HuH-7.5 (cell line): ENCODE data around the gene FBXL13.
"Not testable (repeated sequence)": the region's sequence is repeated elsewhere in the genome, so short reads cannot be mapped to it uniquely, and the experiment has no call there.

Experiments
- DNase-seq: peaks from one replicate; pipeline ENCODE4 v3.0.0; 2011; ENCODE audit warnings: low spot score

The FBXL13 gene

DNA sequence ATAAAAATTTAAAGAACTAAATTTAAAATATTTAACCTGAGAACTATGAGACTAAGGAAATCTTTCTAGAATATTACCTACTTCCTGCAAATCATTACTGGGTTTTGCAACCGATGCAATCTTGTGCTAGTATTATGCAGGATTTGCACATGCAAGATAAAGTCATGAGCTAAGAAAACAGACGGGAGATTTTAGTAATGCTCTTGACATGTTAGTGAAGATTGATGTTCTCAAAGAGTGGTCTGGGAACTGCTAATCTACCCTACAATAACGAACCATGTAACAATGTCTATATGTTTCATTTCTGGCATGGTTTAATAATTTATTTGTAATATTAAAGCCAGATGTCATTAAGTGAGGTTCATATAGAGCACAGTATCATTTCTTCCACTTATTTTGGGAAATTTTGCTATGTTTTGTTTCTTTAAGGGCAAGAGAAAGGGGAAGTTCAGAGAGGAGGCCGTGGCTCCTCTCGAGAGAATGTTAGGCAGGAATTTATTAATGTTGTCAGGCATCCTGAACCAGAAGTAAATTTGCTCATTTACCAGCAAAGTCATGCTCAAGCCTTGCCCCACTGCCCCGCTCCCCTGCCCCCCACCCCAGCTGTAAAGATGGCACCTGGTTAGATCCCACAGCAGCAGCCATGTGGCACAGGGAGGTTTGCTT, 139.0 kb downstream of the FBXL13 start:
- DNase-seq = no peak

DNA sequence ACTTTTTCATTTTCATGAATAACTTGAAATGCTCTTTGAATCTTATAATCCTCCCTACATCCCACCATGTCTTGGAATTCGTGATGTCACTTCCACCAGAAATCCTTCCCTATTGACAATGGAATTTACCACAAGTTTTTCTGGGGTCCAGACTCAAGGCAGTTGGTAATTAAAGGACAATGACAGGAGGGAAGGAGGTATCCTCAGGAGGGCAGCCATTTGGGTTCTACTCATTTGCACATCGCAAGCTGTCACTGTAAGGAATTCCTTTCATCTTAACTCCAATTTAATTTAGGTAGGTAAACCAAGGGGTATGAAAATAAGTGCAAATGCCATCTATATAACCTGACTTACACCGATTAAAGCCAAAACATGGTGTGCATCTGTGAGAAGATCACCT, 139.9 kb downstream of the FBXL13 start:
- DNase-seq = no peak

DNA sequence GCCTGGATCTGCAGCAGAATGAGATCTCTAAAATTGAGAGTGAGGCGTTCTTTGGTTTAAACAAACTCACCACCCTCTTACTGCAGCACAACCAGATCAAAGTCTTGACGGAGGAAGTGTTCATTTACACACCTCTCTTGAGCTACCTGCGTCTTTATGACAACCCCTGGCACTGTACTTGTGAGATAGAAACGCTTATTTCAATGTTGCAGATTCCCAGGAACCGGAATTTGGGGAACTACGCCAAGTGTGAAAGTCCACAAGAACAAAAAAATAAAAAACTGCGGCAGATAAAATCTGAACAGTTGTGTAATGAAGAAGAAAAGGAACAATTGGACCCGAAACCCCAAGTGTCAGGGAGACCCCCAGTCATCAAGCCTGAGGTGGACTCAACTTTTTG, 140.4 kb downstream of the FBXL13 start:
- DNase-seq = no peak

DNA sequence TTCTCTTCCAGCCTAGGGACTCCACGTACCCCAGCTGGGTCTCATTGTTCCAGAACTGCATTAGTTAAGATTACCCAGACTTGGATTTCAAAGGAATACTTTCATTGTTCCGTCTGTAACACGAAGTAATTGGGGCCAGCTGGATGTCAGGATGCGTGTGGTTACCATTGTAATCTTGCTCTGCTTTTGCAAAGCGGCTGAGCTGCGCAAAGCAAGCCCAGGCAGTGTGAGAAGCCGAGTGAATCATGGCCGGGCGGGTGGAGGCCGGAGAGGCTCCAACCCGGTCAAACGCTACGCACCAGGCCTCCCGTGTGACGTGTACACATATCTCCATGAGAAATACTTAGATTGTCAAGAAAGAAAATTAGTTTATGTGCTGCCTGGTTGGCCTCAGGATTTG, 140.8 kb downstream of the FBXL13 start:
- DNase-seq = no peak

DNA sequence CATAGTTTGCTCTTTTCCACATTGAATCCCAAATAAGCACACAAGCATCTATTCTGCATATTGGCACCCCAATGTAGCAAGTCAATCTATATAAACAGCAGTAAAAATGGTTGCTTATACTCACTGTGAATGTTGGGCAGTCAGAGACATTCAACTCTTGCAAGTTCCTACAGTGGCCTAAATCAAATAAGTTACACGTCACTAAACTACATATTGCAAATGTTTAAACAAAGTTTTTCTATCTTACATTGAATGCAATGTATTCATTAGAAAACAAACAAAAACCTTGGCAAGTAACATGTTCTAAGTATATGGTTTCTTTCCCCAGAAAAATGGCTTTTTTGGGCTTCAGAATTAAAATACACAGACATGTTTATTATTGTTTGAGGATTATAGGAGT, 142.8 kb downstream of the FBXL13 start:
- no peak for DNase-seq

DNA sequence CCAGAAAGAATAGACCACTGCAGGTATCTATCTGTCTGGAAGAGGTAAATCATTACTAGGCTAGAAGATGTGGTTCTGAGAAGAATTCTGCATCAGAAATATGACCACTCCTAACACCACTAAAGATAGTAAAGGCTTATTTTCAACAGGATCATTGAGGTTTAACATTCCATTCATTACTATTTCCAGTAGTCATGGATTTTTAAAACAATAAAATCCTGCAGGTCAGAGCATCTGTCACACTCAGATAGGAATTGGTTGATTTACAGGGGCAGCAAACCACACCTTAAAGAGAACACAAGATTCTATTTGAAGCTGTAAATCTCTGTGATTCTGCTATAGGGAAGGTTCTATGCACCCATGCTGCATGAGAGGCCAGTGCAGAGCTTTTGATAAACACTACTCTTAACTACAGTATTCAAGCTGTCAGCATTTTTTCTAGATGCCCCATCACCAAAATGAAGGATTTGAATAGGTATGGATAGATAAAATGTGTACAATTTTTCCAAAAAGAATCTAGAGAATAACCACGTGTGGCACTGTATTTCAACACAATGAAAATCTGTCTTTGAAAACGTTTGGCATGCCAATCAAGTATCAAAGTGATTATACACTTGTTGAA, 147.2 kb downstream of the FBXL13 start:
- no peak for DNase-seq

DNA sequence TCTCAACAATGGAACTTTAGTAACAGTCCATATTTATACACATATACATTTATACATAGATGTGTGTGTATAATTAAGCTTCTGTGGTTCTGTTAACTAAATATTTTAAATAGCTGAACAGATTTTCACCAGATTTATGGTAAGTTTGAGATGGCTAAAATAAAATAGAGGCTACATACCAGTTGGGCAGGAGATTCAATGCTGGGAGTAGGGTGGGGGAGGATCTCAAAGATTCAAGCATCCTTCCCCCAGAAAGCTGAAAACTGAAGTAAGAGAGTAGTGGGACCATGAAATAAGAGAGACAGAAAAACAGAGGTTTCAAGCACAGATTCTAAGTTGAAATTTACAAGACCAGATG, 147.8 kb downstream of the FBXL13 start:
- no peak for DNase-seq

DNA sequence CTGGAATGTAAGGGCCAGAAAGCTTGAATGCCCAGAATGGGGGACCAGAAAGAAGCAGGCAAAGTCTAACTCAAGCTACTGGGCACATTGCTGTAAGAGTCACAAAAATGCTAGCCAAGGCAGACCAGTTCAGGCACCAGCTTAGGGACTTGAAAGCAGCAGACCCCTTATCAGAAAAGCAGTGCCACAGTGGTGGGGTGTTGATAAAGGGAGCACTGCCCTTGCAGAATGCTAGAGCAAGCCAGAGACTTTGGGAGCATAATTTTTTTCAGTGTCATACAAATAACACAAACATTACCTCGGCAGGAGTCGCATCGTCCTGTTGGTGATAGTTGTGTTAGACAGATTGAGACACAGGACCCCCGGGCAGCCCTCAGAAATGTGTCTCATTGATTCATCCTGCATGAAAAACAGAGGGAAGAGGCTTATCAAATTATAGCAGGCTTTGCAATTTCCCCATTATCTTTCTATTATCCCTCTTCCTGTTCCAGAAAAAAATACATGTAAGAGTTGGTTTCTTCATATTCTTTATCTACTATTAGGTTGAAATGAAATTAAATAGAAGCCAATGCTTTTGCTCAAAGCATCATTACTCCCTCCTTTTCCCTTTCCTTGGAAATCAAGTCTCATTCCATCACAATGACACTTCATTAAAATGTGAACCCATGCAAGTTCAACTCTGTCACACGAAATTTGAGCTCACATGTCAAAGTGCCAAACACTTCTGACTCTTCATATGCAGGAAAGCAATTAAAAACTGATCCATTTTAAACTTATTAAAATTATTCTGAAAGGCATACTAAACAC, 148.4 kb downstream of the FBXL13 start:
- DNase-seq = no peak

DNA sequence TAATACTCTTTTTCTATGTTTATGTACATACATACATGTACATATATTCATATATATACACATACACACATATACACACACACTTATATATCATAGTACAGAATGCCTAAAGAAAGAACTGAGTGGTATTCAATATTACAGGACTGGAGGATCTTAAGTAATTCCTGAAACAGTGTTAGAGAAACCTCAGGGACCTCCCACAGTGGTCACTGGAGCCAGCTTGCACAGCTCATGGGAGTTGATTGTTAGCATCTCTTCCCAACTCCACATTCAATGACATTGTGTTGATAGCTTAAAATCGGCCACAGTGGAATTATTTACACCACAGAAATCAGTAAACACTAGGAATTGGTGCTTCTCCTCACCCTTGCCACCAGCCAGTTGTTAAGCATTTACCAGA, 155.8 kb downstream of the FBXL13 start:
- DNase-seq = no peak

DNA sequence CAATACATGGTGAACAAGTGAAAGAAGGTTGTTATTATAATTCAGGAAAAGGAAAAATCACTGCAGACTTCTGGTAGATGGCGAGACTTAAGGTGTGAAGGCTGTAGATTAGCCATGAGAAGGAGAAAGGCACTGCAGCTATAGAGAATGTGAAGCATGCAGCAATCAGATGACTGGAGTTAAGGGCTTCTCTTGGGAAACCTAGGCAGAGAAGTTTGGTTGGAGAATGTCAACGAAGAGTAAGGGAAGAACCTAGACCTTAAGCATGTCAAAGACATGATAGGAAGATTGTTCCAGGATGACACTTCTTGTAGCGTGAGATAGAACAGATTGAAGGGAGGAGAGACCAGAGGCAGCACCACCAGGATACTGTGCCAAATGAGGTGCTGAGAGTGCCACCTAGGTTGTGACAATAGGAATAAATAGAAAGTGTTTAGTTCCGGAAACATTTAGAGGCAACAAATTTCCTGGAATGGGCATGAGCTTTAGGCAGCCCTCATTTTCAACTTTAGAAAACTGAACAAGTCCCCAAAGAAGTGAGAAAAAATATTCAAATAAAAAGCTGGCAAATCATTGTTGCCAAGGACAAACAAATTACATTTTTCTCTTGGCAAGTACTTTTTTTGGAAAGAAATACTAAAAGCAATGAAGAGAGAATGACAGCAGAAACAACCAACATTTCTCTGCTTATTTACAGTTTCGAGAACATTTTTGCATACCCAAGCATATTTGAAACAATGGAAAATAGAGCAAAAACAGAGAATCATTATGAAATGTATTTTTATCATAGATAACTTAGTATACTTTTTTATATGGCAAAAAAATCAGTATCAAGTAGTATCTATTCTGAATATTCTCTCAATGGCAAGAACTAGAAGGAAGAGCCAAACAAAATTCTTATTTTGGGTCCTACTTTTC, 156.9 kb downstream of the FBXL13 start:
- no peak for DNase-seq

DNA sequence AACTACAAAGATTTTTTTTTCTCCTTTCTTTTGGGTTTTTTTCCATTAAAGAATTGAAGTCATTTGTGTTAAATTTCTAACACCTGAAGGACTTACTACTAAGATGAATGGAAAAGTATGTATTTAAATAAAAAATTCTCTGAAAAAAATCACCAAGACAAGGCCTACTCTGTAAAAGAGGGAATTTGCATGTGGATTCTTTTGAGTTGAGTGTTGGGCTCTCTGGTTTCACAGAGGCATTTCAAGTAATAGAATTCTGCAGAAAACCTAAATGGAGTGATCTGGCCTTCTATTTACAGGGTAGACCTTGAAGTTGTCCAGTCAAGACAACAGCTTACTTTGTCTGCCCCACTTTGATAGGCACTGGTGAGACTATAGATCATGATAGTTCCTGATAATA, 157.7 kb downstream of the FBXL13 start:
- DNase-seq = no peak

DNA sequence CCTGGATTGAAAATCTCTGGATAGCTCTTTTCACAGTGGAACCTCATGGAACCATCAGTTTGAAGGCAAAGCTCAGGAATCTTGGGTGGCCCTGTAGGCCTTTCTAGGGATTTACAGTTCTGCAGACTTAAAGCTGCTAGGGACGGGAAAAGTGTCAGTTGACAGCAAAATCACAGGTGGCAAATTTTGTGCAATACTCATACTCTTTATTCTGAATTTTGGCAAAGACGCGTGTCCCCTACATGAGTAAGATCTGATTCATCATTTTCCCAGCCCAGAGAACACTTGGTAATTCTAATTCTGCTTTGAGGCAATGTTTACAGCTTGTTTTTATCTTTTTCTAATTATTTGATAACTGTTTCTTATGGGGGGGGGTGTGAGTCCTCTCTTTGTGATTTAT, 158.2 kb downstream of the FBXL13 start:
- DNase-seq = no peak

DNA sequence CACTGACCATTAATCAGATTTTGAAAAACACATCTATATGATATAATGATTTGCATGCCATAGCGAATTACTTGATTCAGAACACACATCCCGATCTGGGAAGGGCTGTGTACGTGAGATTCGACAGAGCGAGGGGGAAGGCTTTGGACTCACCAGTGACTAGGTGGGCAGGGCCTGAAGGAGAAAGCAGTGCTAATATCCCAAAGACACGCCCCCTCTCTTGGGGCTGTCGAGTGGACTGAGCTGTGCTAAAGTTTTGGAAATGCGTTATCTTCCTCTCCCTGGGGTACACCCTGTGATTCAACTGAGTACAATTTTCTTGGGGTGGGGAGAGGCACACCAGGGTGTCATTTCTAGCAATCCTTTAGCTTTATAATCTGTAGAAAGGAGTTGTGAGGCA, 160.0 kb downstream of the FBXL13 start:
- DNase-seq = no peak

DNA sequence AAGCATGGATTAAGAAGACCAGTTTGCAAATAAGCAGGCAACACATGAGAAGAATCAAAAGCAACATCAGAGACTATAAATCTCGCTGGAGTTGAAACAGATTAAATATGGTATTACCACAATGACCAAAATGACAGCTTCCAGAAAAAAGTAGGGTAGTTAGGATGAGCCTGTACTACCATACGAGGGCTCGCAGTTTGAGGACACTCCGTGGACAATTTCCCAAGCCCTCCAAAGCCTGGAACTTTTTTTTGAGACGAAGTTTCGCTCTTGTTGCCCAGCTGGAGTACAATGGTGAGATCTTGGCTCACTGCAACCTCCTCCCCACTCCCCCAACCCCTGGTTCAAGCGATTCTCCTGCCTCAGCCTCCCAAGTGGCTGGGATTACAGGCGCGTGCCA, 160.8 kb downstream of the FBXL13 start:
- DNase-seq = no peak

DNA sequence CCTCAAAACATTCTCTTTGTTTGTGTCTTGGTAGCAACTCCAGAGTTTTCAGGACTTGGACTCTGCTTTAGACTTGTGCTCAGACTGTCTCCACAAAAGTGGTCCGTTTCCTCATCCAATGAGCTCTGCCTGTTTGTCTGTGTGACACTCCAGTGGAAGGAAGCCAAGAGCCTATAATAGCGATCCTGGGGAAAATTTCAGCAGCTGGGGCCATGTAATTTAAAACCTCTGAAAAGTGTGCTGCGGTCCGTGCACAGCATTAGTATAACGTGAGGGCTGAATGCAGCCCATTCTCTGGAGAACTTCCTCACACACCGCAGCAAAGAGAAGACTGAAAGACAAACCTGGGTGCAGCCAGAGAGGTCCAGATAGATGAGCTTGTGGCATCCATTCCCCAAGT, 161.9 kb downstream of the FBXL13 start, which contains the start of gene LRRC17:
LRRC17 (plus strand) TSS at position 259 of the 400 bp plus-strand sequence. CDS start 20,914 bp downstream, outside the sequence.
- DNase-seq = no peak

DNA sequence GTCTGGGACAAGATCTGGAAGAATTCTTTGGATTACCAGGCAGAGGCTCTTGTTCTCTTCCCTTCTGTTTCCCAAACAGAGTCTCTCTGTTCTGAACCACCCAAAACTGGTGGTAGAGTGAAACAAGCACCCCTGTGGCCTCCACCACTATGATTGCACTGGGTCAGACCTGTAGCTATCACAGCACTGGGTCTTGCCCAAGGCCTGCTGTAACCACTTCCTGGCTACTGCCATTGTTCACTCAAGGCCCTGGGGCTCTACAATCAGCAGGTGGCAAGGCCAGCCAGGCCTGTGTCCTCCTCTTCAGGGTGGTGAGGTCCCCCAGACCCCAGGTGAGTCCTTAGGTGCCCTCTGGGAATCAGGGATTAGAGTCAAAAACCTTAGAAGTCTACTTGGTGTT, 165.9 kb downstream of the FBXL13 start:
- DNase-seq = no peak

DNA sequence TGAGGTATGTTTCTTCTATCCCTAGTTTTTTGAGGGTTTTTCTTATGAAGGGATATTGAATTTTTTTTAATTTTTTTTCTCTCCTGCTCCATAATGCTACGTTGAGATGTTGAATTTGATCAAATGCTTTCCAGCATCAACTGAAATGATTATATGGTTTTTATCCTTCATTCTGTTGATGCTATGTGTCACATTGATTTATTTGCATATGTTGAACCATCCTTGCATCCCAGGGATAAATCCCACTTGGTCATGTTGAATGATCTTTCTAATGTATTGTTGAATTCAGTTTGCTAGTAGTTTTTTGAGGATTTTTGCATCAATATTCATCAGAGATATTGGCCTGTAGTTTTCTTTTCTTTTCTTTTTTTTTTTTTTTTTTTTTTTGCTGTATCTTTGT, 171.0 kb downstream of the FBXL13 start:
- not testable (repeated sequence) for DNase-seq

DNA sequence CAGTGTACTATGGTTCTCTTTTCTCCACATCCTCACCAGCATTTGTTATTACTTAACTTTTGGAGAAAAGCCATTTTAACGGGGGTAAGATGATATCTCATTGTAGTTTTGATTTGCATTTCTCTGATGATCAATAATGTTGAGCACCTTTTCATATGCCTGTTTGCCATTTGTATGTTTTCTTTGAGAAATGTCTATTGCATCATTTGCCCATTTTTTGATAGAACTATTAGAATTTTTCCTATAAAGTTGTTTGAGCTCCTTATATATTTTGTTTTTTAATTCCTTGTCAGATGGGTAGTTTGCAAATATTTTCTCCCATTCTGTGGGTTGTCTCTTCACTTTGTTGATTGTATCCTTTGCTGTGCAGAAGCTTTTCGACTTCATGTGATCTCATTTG, 172.5 kb downstream of the FBXL13 start:
- not testable (repeated sequence) for DNase-seq

DNA sequence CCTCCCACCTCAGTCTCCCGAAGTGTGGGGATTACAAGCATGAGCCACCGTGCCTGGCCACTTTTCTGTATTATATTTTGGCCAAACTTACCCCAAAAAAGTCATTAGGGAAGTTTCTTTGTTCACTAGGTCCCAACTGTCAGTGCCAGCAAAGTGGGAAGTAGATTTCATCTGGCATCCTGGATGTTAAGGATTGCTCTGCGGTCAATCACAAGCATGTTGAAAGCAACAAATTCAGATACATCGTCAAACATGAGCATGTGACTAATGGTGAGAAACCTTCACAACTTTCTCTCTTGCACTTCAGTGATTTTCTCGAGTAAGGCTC, 176.1 kb downstream of the FBXL13 start:
- no peak for DNase-seq

DNA sequence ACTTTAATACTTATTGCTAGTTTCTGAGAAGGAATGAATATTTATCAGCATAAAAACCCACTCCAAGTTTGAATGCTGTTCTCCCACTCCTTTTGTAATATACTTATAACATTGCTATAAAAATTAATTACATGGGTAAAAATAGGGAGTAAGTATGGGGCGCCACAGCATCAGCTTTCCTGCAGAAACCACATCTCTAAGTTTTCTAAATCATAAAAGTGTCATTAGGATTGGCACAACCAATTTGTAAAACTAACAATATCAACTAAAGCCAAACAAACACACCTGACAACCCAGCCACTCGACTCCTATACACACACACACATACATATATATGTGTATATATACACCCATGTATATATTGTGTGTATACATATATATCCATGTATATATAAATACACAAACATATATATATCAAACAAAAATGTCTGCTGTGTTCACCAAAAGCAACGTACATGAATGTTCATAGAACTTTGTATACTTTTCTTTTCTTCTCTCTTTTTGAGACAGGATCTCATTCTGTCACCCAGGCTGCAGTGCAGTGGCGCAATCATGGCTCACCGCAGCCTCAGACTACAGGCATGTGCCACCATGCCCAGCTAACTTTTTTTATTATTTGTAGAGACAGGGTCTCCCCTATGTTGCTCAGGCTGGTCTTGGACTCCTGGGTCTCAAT, 176.6 kb downstream of the FBXL13 start:
- DNase-seq = no peak

DNA sequence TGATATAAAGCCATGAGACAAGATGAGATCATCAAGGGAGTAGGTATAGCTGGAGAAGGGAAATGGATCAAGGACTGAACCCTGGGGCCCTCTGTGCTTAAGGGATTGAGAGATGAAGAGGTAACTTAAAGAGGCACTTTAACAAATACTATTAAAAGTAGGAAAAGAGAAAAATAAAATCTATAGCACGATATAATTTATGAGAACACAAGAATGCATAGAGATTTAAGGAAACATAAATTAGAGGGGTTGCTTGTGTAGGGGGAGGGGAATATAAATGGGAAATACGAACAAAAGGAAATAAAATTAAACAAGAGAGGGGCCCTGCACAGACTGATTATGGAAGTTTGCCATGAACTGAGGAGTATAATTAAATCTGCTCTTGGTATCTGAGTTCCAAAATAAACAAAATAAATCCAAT, 177.4 kb downstream of the FBXL13 start:
- DNase-seq = no peak

DNA sequence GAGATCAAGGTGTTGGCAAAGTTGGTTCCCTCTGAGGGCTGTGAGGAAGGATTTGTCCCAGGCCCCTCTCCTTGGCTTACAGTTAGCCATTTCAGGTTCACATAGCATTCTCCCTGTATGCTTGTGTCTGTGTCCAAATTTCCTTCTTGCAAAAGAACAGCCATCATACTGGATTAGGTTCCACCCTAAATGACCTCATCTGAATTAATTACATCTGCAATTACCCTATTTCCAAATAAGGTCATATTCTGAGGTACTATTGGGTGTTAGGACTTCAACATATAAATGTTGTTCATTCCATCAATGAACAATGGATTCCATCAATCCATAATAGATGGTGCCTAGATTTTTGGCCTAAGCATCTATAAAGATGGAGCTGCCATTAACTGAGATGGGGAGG, 178.0 kb downstream of the FBXL13 start:
- DNase-seq = no peak
